GDM1 (cell line): Measurements from ENCODE around the gene PLCL1.

Experiments used
- DNase-seq: peaks from one replicate; lab custom pipeline; 2025; lab: John Stamatoyannopoulos, UW

The PLCL1 gene

GRCh38 chr2:197857476-197858107, 53.2 kb downstream of the PLCL1 start:
- no peak for DNase-seq

- DNase-seq, result no peak
Measured at GRCh38 chr2:197858607-197859140, 54.3 kb downstream of the PLCL1 start.

GRCh38 chr2:197862246-197862955, 58.0 kb downstream of the PLCL1 start:
- DNase-seq, result no peak

DNA sequence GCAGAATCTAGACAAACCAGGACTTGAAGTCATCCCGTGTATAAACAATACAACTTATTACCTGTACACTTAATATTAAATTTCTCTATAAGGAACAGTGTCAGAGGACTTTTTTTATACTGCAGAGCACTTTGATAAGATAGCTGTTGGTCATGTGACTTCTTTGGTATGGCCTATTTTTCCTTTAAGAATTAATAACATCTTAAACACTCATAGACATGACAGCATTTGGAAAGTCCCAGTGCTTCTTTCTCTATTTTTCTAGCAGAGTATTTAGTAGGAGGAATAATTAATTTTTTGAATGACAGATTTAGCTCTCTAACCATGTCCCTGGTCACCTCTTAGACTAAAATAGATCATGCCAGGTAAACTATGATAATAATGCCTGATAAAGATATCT, 59.4 kb downstream of the PLCL1 start:
- DNase-seq, result no peak

- DNase-seq, result no peak
Measured at GRCh38 chr2:197866455-197866854, 62.1 kb downstream of the PLCL1 start.

DNA sequence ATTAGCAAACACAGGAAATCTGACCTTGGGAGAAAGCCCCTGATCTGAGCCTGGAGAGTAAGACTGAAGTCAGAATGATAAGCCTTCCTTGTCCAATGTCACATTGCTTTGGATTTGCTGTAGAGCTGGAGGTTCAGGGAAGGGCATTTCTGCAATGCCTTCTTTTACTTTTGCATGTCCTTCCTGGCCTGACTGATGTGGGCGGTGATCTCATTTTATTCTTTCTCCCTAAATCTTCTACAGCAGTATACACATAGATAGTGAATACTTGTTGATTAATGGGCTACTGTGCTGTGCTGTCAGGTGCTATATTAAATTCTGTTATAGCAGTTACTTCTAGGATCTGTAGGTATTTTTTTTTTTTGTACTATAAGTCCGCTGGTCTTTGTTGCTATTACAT, 62.6 kb downstream of the PLCL1 start:
- no peak for DNase-seq

- no peak for DNase-seq
Measured at GRCh38 chr2:197867624-197868023, 63.2 kb downstream of the PLCL1 start.

- no peak for DNase-seq
Measured at GRCh38 chr2:197868206-197868605, 63.8 kb downstream of the PLCL1 start.

- no peak for DNase-seq
Measured at GRCh38 chr2:197869041-197869440, 64.6 kb downstream of the PLCL1 start.

DNA sequence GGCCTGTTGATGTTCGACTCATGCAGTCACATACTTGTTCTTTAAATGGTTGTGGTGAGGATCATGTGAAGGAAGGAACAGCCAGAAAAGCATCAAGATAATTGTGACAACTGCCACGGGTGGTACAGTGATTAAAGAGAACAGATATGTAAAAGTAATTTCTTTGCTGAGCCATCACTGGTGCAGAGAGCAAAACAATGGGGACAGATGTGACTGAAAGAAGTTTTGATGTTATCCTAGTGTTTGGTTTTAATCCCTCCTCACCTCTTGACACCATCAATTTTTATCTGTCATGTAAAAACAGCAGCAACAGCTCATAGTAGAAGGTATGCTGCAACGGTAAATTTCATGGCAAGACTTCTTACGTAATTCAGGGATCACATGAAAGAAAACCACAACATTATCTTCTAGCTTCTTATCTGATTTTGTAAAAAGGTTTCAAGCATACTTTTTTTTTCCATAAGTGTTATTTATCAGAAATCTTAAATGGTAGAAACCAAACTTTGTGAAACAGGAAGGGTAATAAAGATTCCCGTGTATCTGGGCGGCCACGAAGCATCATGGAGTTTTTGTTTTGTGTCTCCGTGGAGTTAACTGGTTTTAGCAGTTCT, 65.2 kb downstream of the PLCL1 start:
- no peak for DNase-seq

DNA sequence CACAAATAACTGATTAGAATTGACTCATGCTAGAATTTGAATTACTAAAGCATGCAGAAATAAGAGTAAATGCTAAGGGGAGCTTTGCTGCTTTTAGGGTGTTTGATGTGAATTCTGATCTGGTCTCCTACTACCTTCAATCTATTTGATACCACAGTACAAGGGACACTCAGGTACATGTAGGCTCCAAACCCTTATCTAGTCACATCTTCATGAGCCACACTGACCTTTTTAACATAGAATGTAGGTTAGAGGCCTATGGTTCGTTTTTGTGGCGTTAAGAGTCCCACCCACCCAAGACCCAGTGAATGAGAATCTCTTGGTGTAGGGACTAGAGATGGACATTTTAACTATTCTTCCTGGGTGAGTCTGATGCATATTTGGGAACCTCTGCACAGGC, 65.7 kb downstream of the PLCL1 start:
- DNase-seq, result no peak

GRCh38 chr2:197871780-197872456, 67.5 kb downstream of the PLCL1 start:
- no peak for DNase-seq

DNA sequence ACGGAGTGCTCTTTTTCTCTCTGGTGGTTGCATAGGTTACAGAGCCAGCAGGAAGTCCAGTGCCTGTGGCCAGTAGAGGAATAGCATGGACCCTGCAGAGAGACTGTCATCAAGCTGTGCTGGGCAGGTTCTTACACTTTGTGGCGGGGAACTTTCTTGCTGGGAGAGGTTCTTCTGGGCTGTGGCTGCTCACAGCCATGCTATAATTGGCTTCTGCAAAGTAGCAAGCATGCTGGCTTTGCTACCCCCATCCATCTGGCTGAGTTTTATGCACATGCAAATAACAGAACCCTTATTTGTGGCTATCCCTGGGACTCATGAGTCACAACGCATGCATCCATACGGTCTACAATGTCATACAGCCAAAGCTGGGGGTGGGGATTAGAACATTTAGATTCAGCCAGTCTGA, 68.9 kb downstream of the PLCL1 start:
- DNase-seq, result no peak

DNA sequence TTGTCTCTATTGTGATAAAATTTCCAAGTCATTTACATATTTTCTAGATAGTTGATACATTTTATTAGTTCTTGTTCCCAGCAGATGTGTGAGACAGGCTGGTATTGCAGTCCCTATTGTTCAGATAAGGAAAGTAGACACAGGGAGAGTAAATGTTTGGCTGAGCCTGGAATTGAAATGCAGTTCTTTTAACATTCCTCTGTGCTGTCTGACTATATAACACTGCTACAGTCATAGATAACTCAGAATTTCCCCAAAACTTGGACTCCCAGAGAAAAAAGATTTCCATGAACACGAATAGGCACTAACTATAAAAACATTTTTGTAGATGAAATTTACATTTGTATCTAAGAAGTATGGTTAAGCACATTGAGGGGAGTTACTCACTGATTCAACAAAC, 71.4 kb downstream of the PLCL1 start:
- DNase-seq, result no peak

GRCh38 chr2:197876524-197876923, 72.1 kb downstream of the PLCL1 start:
- no peak for DNase-seq

DNA sequence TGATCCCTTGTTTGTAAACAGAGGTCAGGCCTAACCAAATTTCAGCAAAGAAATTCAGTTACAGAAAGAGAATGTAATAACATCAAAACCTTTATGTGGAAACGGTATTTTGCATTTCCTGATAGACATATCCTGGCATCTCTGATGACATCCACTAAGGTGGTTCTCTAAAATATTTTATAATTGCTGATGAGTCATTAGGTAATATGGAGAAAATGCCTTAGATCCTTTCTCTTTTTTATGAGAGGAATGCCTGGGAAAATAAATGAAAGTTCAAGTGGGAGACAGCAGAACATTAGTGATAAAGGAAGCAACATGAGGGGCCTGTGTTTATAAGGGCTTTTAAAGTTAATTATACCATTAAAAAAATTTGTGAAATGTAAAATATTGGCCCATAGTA, 72.6 kb downstream of the PLCL1 start:
- DNase-seq, result no peak

DNA sequence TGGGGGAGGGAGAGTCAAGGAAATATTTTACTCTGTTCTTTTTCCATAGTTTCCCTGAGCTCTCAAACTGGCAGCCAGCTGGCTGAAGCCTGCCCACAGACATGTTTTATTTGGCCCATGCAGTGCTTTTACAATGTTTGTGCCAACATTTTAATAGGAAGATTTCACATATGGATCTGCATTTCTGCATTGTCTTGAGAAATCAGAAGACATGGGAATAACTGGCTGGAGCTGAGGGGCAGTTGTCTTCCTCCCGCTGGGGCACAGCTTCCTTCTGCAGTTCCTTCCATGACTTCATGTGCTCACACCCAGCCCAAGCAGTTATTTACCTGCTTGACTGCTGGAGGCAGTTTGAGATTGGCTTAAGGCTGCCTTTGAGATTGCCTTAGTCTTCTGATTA, 74.4 kb downstream of the PLCL1 start:
- DNase-seq, result no peak

DNA sequence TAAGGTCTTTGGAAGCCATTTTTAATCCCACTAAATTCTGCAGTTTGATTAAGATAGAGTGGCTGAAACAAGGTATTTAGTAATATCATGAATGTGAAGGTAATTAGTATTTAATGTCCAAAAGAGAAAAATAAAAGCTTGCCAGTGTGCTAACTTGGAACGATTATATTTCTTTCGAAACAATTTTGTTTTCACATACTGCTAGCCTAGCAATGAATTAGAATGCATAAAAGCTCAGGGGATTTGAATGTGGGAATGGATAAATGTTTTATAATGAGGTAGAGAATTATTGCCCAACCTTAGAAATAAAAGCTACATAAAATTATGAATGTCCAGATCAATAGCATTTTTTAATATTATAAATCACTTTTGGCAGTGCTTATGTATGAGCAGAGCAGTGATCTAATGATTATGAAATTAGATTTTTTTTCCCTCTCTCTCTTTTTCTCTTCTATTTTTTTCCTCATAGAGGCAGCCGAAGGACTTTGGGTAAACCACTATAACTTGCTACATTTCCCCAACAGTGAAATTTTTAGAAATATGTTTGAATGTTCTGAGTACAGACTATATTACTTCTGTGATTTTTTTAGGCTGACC, 75.5 kb downstream of the PLCL1 start:
- DNase-seq, result no peak

- no peak for DNase-seq
Measured at GRCh38 chr2:197883354-197884032, 79.1 kb downstream of the PLCL1 start.

DNA sequence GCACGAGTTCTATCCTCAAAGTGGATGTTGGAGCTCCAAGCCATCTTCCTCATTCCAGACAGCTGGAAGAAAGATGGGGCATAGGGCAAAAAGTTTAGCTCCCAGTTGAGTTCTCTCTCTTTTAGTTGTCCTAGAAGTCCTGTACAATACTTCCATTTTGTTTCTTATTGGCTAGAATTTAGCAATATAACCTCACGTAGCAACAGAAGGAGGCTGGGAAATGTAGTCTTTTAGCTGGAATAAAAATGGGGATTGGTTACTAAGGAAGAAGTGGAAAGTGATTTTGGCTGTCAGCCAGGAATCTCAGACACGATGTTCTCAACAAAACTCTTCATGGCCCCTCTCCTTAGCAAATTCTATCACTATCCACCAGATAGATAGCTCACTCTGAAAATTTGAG, 79.9 kb downstream of the PLCL1 start:
- DNase-seq, result no peak

DNA sequence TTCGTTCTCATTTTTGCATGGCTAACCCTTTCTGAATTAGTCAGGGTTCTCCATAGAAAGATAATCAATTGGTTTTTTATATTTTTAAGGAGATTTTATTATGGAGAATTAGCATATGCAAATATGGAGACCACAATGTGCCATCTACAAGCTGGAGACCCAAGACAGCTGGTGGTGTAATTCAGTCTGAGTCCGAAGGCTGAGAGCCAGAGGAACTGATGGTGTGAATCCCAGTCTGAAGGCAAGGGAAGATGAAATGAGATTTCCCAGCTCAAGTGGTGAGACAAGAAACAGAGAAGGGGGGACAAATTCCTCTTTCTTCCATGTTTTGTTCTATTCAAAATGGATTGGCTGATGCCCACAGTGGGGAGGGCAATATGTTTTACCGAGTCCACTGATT, 80.7 kb downstream of the PLCL1 start:
- DNase-seq, result no peak

DNA sequence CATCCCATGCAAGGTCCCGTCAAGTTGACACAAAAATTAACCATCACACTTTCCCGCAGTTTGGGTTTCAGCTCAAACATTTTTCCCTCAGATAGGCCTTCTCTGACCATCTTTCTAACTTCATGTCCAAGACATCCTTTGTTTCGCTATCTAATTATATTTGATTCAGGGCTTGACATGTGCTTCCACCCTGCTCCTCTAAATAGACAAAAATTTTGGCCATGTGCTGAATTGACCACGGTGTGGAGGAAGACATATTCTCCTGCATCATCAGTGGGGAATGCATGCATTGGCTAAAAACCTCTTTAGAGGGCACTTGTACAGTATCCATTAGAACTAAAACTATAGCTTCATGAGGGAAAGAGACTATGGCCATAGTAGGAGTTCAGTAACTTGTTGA, 81.2 kb downstream of the PLCL1 start:
- no peak for DNase-seq
